Ovary (tissue), 9 donors: ENCODE measurements around the gene IMMP2L. TPM values are rescaled to one million over a fixed set of nuclear protein-coding genes. Genes with fewer than 3 reads are reported as not detected.

ENCODE experiments used
- DNase-seq, 5 donors: peaks; one replicate each; pipeline ENCODE4 v3.0.0-alpha.2; 2019 to 2020
- H3K27ac ChIP-seq, 2 donors: fragments of 200-600 bp; one replicate each; pipeline versions ENCODE4 v1.5.1 to v1.8.0; 2019 to 2022
- H3K27me3 ChIP-seq: fragments of 200-600 bp; one replicate; pipeline ENCODE4 v1.8.0; 2022
- H3K36me3 ChIP-seq: fragments of 200-600 bp; sonication (generic); one replicate; pipeline ENCODE4 v1.5.1; 2019
- H3K4me1 ChIP-seq: one replicate; pipeline ENCODE4 v1.8.1; 2013; ENCODE audit warnings: mild to moderate bottlenecking, moderate library complexity; ENCODE audit not compliant: insufficient read depth
- H3K4me3 ChIP-seq: fragments of 200-600 bp; sonication (generic); one replicate; pipeline ENCODE4 v1.5.1; 2017
- H3K9me3 ChIP-seq, 2 donors: fragments of 200-600 bp in 1 of 2; sonication (generic) in 1 of 2; one replicate each; pipeline versions ENCODE4 v1.5.1 to v1.8.1; 2013 to 2019; ENCODE audit warnings: mild to moderate bottlenecking in 1 of 2, moderate library complexity in 1 of 2
- CTCF ChIP-seq, 3 donors: fragments of 450-650 bp in 2 of 3; fragments of 200-600 bp in 1 of 3; IDR thresholded peaks; one replicate each; pipeline versions ENCODE4 v1.5.1 to v1.8.0; 2016 to 2022; ENCODE audit warnings: antibody characterized with exemption in 3 of 3, mild to moderate bottlenecking in 1 of 3
- EP300 ChIP-seq: sonication (generic); formaldehyde crosslinking; IDR thresholded peaks from one replicate; pipeline ENCODE4 v1.6.1; 2017; ENCODE audit warnings: antibody characterized with exemption
- POLR2A ChIP-seq: fragments of 450-650 bp; IDR thresholded peaks from one replicate; pipeline ENCODE4 v1.6.1; 2017; ENCODE audit warnings: antibody characterized with exemption, mild to moderate bottlenecking, moderate library complexity
- WGBS, 3 donors: extraction: QIAGEN DNeasy Blood & Tissue Kit in 1 of 3; methylation state at CpG; one replicate each; pipeline versions ENCODE4 v1.1.5 to v1.1.7; 2013 to 2017; 5-methylcytosine and 5-hydroxymethylcytosine counted together
- intact Hi-C, 4 donors: fragments of 100-400 bp; cut with DNase I; formaldehyde crosslinking; loops; one replicate each; pipeline versions ENCODE4 v1.11.0 to v1.15.1; 2022 to 2023
- polyA plus RNA-seq, 2 donors: library from polyadenylated mRNA; stranded (reverse); fragments of 200-250 nt in 1 of 2; fragments of 350-450 nt in 1 of 2; fragmentation: Illumina TruSeq in 1 of 2; extraction: RNeasy Lipid Tissue Mini Kit (QIAGEN cat#74804) in 1 of 2; gene quantifications; one replicate each; pipeline ENCODE4 v1.2.3, GENCODE V29; 2013 to 2014
- total RNA-seq, 7 donors: library from RNA; depleted of rRNA in 2 of 7; stranded (reverse); fragments of >200 nt in 2 of 7; fragmentation: NEBNext Ultra II Directional in 3 of 7; extraction: Animal tissue kit (Norgen Biotek cat#: 25700) in 3 of 7; gene quantifications; one replicate each; pipeline versions ENCODE4 v1.1.0 to v1.2.4, GENCODE V29; 2016 to 2023
- donor health status: DM: no; HTN: no; CAD: no; lungs with moderate emphysema.
- donor health status: DM: no; HTN: no; CAD: no.
- donor health status: Bipolar disorder and iron deficiency.
- donor health status: DM: yes; HTN: yes; CAD: no.
- donor health status: DM: no; HTN: no; CAD: no.
- donor health status: DM: yes; HTN: yes; CAD: no.

The IMMP2L gene
- total and polyA plus RNA-seq, 9 donors = 19.5 to 36.9 (median 29.9) TPM

- Histone ChIP-seq H3K27ac (no peak overlapping the region), H3K9me3 (no peaks in the 10 kb centered on the region), H3K4me3 (no peak overlapping the region), H3K27me3 (no peaks in the 10 kb centered on the region), H3K4me1 (peaks cover 4% of the 10 kb centered on the region), H3K36me3 (no peaks in the 10 kb centered on the region)
- no peak for DNase-seq
- TF ChIP-seq CTCF (IDR thresholded peaks at IDR 0.05) (no peak), EP300 (no peak), POLR2A (no peak)
- intact Hi-C loops = no loop called here
Measured at GRCh38 chr7:111532625-111533024, 29.7 kb downstream of the IMMP2L start.

- DNase-seq = no peak
- Histone ChIP-seq H3K4me3 (no peak overlapping the region), H3K27ac (no peak overlapping the region), H3K36me3 (no peaks in the 10 kb centered on the region), H3K9me3 (no peaks in the 10 kb centered on the region), H3K4me1 (peaks cover 4% of the 10 kb centered on the region), H3K27me3 (no peaks in the 10 kb centered on the region)
- 83 to 95% (median 89%) methylated on average over 3 of the region's 3 CpGs for WGBS, 3 donors
- no peak for TF ChIP-seq POLR2A
- TF ChIP-seq EP300 = no peak
- TF ChIP-seq CTCF (IDR thresholded peaks at IDR 0.05) = no peak
- intact Hi-C loops = no loop called here
Measured at GRCh38 chr7:111531993-111532392, 30.3 kb downstream of the IMMP2L start.

- H3K4me1 ChIP-seq = peaks cover 4% of the 10 kb centered on the region
- intact Hi-C loops = no loop called here
- no peaks in the 10 kb centered on the region for H3K9me3 ChIP-seq
- no peak overlapping the region for H3K27ac ChIP-seq
- DNase-seq = no peak
- no peaks in the 10 kb centered on the region for H3K27me3 ChIP-seq
- H3K4me3 ChIP-seq = no peak overlapping the region
- TF ChIP-seq POLR2A (no peak), EP300 (no peak), CTCF (IDR thresholded peaks at IDR 0.05) (no peak)
- no peaks in the 10 kb centered on the region for H3K36me3 ChIP-seq
Measured at GRCh38 chr7:111530356-111530668, 32.0 kb downstream of the IMMP2L start.

GRCh38 chr7:111529507-111530355 is 32.6 kb downstream of the IMMP2L start:
- peaks cover 4% of the 10 kb centered on the region for H3K4me1 ChIP-seq
- no peak for DNase-seq
- TF ChIP-seq EP300 (no peak), POLR2A (no peak), CTCF (IDR thresholded peaks at IDR 0.05) (no peak)
- H3K4me3 ChIP-seq = no peak overlapping the region
- H3K27me3 ChIP-seq = no peaks in the 10 kb centered on the region
- intact Hi-C loops = no loop called here
- 50 to 69% (median 62%) methylated on average over 1 of the region's 1 CpG for WGBS, 3 donors
- no peaks in the 10 kb centered on the region for H3K9me3 ChIP-seq
- no peaks in the 10 kb centered on the region for H3K36me3 ChIP-seq
- H3K27ac ChIP-seq = no peak overlapping the region
